GM18867 (cell line): ENCODE data around the gene TASOR.
A peak's percentile ranks its signal among the peaks of the same experiment; 100 is the strongest.
"Not testable (repeated sequence)": the region's sequence is repeated elsewhere in the genome, so short reads cannot be mapped to it uniquely, and the experiment has no call there.

Experiments used
- ATAC-seq: cut with Tn5 transposase; IDR thresholded peaks from one replicate; pipeline ENCODE4 v1.9.1; 2021; ENCODE audit warnings: mild to moderate bottlenecking, moderate library complexity; ENCODE audit not compliant: unreplicated experiment

The TASOR gene

GRCh38 chr3:56683122-56683817, at the start of gene TASOR:
Gene TASOR, minus strand, starts transcription at chr3:56683265. Its CDS starts 259 bp downstream, at chr3:56683006.
- ATAC-seq: peak; percentile 76

- ATAC-seq: no peak
These were observed 49.0 kb upstream of the TASOR start for GRCh38 chr3:56732109-56732508.

- peak; percentile 98 for ATAC-seq
These were observed 42.1 kb upstream of the TASOR start for GRCh38 chr3:56725175-56725574.

- ATAC-seq: peak; percentile 2
These were observed 41.6 kb upstream of the TASOR start for GRCh38 chr3:56724676-56725075.

GRCh38 chr3:56720849-56721248, 37.8 kb upstream of the TASOR start:
- ATAC-seq: no peak

- ATAC-seq: not testable (repeated sequence)
These were observed 35.7 kb upstream of the TASOR start for GRCh38 chr3:56718809-56719208.

- no peak for ATAC-seq
These were observed 28.3 kb upstream of the TASOR start for GRCh38 chr3:56711344-56711743.

GRCh38 chr3:56707412-56707811, 24.3 kb upstream of the TASOR start:
- ATAC-seq: not testable (repeated sequence)

- no peak for ATAC-seq
These were observed 23.6 kb upstream of the TASOR start for GRCh38 chr3:56706629-56707028.

- ATAC-seq: no peak
These were observed 21.6 kb upstream of the TASOR start for GRCh38 chr3:56704706-56705105.

GRCh38 chr3:56702490-56703315, 19.6 kb upstream of the TASOR start:
- ATAC-seq: no peak

- no peak for ATAC-seq
These were observed 17.1 kb upstream of the TASOR start for GRCh38 chr3:56700151-56700550.

GRCh38 chr3:56694867-56695683, 12.0 kb upstream of the TASOR start:
- ATAC-seq: no peak

GRCh38 chr3:56693750-56694149, 10.7 kb upstream of the TASOR start:
- no peak for ATAC-seq

GRCh38 chr3:56692520-56693433, 9.7 kb upstream of the TASOR start:
- peak; percentile 86 for ATAC-seq

GRCh38 chr3:56692001-56692365, 8.9 kb upstream of the TASOR start:
- ATAC-seq: not testable (repeated sequence)

- ATAC-seq: no peak
These were observed 8.3 kb upstream of the TASOR start for GRCh38 chr3:56691165-56692000.

GRCh38 chr3:56689303-56689702, 6.2 kb upstream of the TASOR start:
- no peak for ATAC-seq

GRCh38 chr3:56688191-56688590, 5.1 kb upstream of the TASOR start:
- peak; percentile 55 for ATAC-seq
